Tibial artery (tissue), 4 donors: Measurements from ENCODE around the gene TLL1.
A peak's percentile ranks its signal among the peaks of the same experiment; 100 is the strongest.

Experiments used
- DNase-seq, 2 donors: peaks; one replicate each; pipeline ENCODE4 v3.0.0-alpha.2; 2019
- H3K27ac ChIP-seq, 2 donors: fragments of 200-600 bp; sonication (generic) in 1 of 2; 1 replicate in 1 of 2; 2 replicates in 1 of 2; pipeline ENCODE4 v1.5.1; 2018 to 2019; ENCODE audit warnings: mild to moderate bottlenecking in 1 of 2
- H3K27me3 ChIP-seq, 2 donors: fragments of 200-600 bp; sonication (generic) in 1 of 2; one replicate each; pipeline versions ENCODE4 v1.5.1 to v1.6.0; 2016 to 2019
- H3K36me3 ChIP-seq, 3 donors: fragments of 200-600 bp; sonication (generic) in 2 of 3; one replicate each; pipeline ENCODE4 v1.5.1; 2016 to 2019; ENCODE audit warnings: mild to moderate bottlenecking in 2 of 3
- H3K4me1 ChIP-seq, 4 donors: fragments of 200-600 bp; sonication (generic) in 2 of 4; 1 replicate in 3 of 4; 2 replicates in 1 of 4; pipeline ENCODE4 v1.5.1; 2016 to 2019
- H3K4me3 ChIP-seq, 2 donors: fragments of 200-600 bp; sonication (generic) in 1 of 2; 1 replicate in 1 of 2; 2 replicates in 1 of 2; pipeline ENCODE4 v1.5.1; 2018 to 2019; ENCODE audit warnings: mild to moderate bottlenecking in 2 of 2
- H3K9me3 ChIP-seq, 3 donors: fragments of 200-600 bp; sonication (generic) in 1 of 3; one replicate each; pipeline ENCODE4 v1.5.1; 2016 to 2019
- intact Hi-C: fragments of 100-400 bp; cut with DNase I; formaldehyde crosslinking; loops from one replicate; pipeline ENCODE4 v1.15.0; 2023; ENCODE audit warnings: low total_unique reads
- TF ChIP-seq, protein P1 (sequence below), 2 experiments: fragments of 200-600 bp in 1 of 2; fragments of 450-650 bp in 1 of 2; IDR thresholded peaks; one replicate each; pipeline ENCODE4 v1.5.1; 2017 to 2019; ENCODE audit warnings: antibody characterized with exemption in 2 of 2, mild to moderate bottlenecking in 1 of 2, moderate library complexity in 1 of 2

Gene TLL1

DNA sequence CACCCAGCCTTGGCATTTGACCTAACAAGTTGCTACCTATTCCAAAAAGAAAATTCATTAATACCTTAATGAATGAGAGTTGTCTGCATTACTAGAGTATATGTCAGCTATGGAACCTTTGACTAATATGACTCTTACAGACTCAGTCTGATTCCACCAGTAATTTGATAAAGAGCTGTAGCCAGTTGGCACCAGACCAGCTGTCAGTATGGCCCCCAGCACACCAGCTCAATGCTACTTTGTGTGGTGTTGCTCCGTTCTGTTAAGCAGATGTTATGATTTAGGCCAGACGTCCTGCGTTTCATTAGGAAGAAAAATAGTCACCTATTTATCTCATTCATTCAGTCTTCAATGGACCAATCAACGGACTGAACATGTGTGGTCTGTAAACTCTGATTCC, 215.5 kb downstream of the TLL1 start:
- no peaks in the 10 kb centered on the region for H3K4me1 ChIP-seq
- DNase-seq: no peak
- H3K4me3 ChIP-seq: no peak overlapping the region
- H3K27me3 ChIP-seq: no peaks in the 10 kb centered on the region
- no peaks in the 10 kb centered on the region for H3K36me3 ChIP-seq
- TF ChIP-seq, protein P1, sequence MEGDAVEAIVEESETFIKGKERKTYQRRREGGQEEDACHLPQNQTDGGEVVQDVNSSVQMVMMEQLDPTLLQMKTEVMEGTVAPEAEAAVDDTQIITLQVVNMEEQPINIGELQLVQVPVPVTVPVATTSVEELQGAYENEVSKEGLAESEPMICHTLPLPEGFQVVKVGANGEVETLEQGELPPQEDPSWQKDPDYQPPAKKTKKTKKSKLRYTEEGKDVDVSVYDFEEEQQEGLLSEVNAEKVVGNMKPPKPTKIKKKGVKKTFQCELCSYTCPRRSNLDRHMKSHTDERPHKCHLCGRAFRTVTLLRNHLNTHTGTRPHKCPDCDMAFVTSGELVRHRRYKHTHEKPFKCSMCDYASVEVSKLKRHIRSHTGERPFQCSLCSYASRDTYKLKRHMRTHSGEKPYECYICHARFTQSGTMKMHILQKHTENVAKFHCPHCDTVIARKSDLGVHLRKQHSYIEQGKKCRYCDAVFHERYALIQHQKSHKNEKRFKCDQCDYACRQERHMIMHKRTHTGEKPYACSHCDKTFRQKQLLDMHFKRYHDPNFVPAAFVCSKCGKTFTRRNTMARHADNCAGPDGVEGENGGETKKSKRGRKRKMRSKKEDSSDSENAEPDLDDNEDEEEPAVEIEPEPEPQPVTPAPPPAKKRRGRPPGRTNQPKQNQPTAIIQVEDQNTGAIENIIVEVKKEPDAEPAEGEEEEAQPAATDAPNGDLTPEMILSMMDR (IDR thresholded peaks at IDR 0.05): no peak
- H3K9me3 ChIP-seq: no peaks in the 10 kb centered on the region
- intact Hi-C loops: no loop called here
- no peak overlapping the region for H3K27ac ChIP-seq

DNA sequence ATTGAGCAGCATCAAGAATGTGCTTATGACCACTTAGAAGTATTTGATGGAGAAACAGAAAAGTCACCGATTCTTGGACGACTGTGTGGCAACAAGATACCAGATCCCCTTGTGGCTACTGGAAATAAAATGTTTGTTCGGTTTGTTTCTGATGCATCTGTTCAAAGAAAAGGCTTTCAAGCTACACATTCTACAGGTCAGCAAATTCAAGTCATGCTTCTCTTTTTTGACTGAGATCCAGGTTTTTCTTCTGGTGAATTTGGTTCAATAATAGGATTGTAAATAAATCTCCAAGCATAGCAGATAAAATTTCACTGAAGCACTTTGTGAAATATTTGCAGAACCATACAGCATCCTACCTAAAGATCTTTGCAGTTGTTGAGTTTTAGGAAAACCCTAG, 218.1 kb downstream of the TLL1 start:
- Histone ChIP-seq H3K4me1 (no peaks in the 10 kb centered on the region), H3K27me3 (no peaks in the 10 kb centered on the region), H3K27ac (no peak overlapping the region), H3K9me3 (no peaks in the 10 kb centered on the region), H3K4me3 (no peak overlapping the region), H3K36me3 (no peaks in the 10 kb centered on the region)
- intact Hi-C loops: loop anchor here (5.0 kb wide), 1 partner anchor 554 kb away; no protein-coding TSS in a partner anchor
- TF ChIP-seq, protein P1 (IDR thresholded peaks at IDR 0.05): no peak
- no peak for DNase-seq

DNA sequence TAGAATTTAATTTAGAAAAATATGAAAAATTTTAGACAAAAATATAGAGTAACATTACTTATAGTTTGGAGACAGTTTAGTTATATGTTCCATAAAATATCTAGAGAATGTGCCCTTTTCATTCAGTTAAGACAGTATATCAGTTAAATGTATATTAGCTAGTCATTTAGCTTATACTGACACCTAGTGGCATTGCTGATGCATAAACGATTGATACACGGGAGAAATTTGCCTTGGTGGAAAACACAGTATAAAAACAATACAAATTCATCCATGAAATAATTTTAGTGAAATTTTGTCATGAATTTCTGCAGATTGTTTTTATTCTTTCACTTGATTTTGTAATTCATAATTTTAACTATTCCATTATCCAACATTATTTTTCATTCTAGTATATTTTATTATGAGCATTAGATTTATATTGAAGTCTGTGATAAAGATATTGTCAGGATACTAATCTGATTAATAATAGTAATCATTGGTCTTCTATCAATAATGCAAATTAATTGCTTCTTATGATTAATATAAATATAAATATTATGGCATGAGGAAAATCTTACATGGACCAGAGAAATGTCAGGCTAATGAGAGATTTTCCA, 219.0 kb downstream of the TLL1 start:
- no peak overlapping the region for H3K4me3 ChIP-seq
- no peak for DNase-seq
- H3K27ac ChIP-seq: no peak overlapping the region
- intact Hi-C loops: loop anchor here (5.0 kb wide), 1 partner anchor 555 kb away; no protein-coding TSS in a partner anchor
- no peaks in the 10 kb centered on the region for H3K4me1 ChIP-seq
- H3K9me3 ChIP-seq: no peaks in the 10 kb centered on the region
- TF ChIP-seq, protein P1 (IDR thresholded peaks at IDR 0.05): peak; percentile 74
- peaks cover 0 to 3% of the 10 kb centered on the region in 2 donors for H3K27me3 ChIP-seq
- H3K36me3 ChIP-seq: no peaks in the 10 kb centered on the region

DNA sequence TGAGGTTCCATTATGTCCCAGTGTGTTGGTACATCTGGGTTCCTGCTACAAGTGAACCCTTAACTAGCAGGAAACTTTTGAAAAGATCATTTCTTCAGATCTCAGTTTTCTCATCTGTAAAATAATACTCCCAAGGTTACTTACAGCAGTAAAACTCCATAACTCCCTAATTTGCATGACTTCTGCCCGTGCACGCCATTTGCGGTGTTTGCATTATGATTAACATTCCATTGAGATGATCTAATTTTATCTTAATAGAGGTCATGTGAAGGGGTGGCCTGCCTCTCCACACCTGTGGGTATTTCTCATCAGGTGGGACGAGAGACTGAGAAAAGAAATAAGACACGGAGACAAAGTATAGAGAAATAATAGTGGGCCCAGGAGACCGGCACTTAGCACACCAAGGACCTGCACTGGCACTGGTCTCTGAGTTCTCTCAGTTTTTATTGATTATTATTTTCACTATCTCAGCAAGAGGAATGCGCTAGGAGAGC, 219.8 kb downstream of the TLL1 start:
- H3K27me3 ChIP-seq: peaks cover 0 to 3% of the 10 kb centered on the region in 2 donors
- TF ChIP-seq, protein P1 (IDR thresholded peaks at IDR 0.05): no peak
- no peak overlapping the region for H3K4me3 ChIP-seq
- no peaks in the 10 kb centered on the region for H3K9me3 ChIP-seq
- no peaks in the 10 kb centered on the region for H3K4me1 ChIP-seq
- H3K36me3 ChIP-seq: no peaks in the 10 kb centered on the region
- H3K27ac ChIP-seq: no peak overlapping the region
- no peak for DNase-seq
- intact Hi-C loops: loop anchor here (5.0 kb wide), 1 partner anchor 556 kb away; no protein-coding TSS in a partner anchor

DNA sequence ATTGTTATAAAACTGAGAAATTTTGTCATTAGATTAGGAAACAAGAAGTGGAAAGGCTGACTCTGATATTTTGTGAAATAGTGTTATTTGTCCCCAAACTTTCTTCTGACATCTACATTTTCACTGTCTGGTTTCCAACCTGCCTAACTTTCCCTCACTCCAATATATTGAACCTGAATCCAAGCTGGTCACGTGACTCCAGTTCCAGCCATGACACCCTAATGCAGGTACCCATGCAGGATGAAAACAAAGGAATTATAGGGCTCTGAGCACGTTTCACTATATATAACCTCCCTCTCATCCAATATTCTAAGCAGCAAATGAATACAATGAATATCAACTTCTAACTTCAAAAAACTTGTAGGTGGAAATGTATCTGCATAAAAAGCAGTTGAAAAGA, 231.6 kb downstream of the TLL1 start:
- H3K27me3 ChIP-seq: no peaks in the 10 kb centered on the region
- intact Hi-C loops: no loop called here
- no peak for DNase-seq

More for the DNA sequence above, 231.6 kb downstream of the TLL1 start:
- H3K36me3 ChIP-seq: no peaks in the 10 kb centered on the region
- peaks cover 0 to 10% (median 0%) of the 10 kb centered on the region in 3 donors for H3K9me3 ChIP-seq
- H3K27ac ChIP-seq: no peak overlapping the region
- TF ChIP-seq, protein P1 (IDR thresholded peaks at IDR 0.05): no peak
- H3K4me1 ChIP-seq: no peaks in the 10 kb centered on the region
- no peak overlapping the region for H3K4me3 ChIP-seq
